ENCODE data around the gene ANKK1. TPM values are rescaled to one million over a fixed set of nuclear protein-coding genes. Genes with fewer than 3 reads are reported as not detected.

Gene ANKK1
- total RNA-seq, 4 donors from 2014 or later = 0.30 to 2.1 (median 1.7) TPM

DNA sequence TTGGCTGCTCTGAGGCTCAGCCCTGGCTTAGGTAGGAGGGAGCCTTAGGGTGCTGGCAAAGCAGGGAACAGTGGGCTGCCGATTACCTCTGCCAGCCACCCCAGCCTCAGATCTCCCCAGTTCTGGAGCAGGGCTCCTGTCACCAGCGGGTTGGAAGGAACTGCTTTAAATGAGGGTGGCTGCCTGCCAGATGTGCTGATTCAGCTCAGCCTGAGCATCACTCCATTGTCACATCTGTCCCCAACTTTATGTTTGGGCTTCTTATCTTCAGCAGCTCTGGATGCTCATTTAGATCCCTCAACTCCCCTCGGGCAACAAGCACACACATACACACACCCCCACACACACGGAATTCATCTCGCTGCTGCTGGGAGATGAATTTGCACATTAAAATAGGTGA, 16.9 kb upstream of the ANKK1 start:
- no peak overlapping the region for H3K4me3 ChIP-seq
- no peaks in the 10 kb centered on the region for H3K9me3 ChIP-seq
- no peaks in the 10 kb centered on the region for H3K4me1 ChIP-seq
- 73 to 75% methylated on average over 5 of the region's 5 CpGs for WGBS, 2 donors
- no peaks in the 10 kb centered on the region for H3K27me3 ChIP-seq
- H3K36me3 ChIP-seq = peaks cover 0 to 58% (median 7%) of the 10 kb centered on the region in 3 donors
- DNase-seq (ENCODE audit: low spot score in 2 of 2) = no peak
- TF ChIP-seq POLR2A (IDR thresholded peaks at IDR 0.05) (no peak), EP300 (IDR thresholded peaks at IDR 0.05) (no peak)
- TF ChIP-seq, protein P1, sequence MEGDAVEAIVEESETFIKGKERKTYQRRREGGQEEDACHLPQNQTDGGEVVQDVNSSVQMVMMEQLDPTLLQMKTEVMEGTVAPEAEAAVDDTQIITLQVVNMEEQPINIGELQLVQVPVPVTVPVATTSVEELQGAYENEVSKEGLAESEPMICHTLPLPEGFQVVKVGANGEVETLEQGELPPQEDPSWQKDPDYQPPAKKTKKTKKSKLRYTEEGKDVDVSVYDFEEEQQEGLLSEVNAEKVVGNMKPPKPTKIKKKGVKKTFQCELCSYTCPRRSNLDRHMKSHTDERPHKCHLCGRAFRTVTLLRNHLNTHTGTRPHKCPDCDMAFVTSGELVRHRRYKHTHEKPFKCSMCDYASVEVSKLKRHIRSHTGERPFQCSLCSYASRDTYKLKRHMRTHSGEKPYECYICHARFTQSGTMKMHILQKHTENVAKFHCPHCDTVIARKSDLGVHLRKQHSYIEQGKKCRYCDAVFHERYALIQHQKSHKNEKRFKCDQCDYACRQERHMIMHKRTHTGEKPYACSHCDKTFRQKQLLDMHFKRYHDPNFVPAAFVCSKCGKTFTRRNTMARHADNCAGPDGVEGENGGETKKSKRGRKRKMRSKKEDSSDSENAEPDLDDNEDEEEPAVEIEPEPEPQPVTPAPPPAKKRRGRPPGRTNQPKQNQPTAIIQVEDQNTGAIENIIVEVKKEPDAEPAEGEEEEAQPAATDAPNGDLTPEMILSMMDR (IDR thresholded peaks at IDR 0.05) = no peak
- no peak overlapping the region for H3K27ac ChIP-seq

DNA sequence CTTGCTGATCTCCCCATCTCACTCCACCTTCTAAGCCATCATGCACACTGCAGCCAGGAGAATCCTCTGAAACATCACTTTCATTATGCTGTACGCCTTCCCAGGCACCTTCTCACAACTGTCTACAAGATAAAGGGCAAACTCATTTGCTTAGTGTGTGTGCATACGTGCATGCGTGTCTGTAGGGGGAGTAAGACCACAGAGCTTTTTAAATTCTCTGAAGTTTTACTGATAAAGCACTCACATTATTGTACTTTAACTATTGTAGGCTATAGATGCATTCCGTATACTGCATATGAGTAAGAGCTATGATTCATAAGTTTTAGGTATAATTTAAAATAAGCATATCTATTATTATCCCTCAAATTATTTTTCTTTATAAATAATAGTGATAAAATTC, 15.3 kb upstream of the ANKK1 start:
- Histone ChIP-seq H3K36me3 (peaks cover 0 to 41% (median 7%) of the 10 kb centered on the region in 3 donors), H3K9me3 (no peaks in the 10 kb centered on the region), H3K27ac (no peak overlapping the region), H3K4me1 (no peaks in the 10 kb centered on the region), H3K4me3 (no peak overlapping the region), H3K27me3 (no peaks in the 10 kb centered on the region)
- TF ChIP-seq, protein P1 (IDR thresholded peaks at IDR 0.05) = no peak
- TF ChIP-seq EP300 (IDR thresholded peaks at IDR 0.05) (no peak), POLR2A (IDR thresholded peaks at IDR 0.05) (no peak)
- no peak for DNase-seq (ENCODE audit: low spot score in 2 of 2)
- 69 to 70% methylated on average over 4 of the region's 4 CpGs for WGBS, 2 donors

DNA sequence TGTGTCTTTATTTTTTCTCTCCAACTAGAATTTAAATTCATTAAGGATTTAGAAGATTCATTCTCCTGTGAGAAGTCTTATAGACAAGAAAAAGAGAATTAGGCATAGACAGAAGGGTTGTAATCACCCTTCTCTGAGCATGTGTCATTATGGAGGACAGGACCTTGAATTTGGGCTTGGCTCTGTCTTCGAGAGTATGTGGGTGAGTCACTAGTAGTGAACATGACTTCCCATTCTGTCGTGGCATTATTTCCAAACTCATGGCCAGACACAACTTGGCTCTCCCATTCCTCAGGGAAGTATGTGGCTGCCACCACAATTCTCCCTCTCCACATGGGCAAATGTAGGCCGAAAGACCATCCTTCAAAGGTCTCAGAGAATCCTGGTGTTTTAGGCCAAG, 14.3 kb upstream of the ANKK1 start:
- no peaks in the 10 kb centered on the region for H3K4me1 ChIP-seq
- TF ChIP-seq EP300 (IDR thresholded peaks at IDR 0.05) (no peak), POLR2A (IDR thresholded peaks at IDR 0.05) (no peak)
- TF ChIP-seq, protein P1 (IDR thresholded peaks at IDR 0.05) = no peak
- 55 to 59% methylated on average over 3 of the region's 3 CpGs for WGBS, 2 donors

DNA sequence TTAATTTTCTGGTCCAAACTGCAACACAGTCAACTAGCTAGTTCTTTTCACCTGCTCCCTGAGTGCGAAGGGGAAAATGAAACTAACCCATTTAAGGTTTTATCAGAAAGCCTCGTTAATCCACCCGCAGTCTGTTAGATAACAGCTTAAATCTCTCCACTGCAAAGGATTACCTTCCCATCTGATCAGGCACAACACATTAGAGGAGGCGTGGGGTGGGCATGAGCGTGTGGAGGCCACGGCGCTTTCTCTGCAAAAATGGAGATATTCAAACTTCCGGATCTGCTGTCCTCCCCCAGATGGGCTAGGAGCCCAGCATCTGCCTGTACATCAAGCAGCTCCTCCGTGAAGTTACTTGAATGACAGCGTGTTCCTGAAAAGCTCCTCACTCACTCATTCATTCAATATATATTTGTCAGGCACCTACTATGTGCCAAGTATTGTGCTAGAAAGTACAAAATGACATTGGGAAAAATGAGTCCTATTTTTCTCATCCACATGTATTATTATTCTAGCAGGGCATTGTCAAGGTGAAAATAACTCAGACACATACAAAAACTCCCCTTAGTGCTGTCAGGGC, 13.5 kb upstream of the ANKK1 start:
- no peaks in the 10 kb centered on the region for H3K9me3 ChIP-seq
- no peak overlapping the region for H3K4me3 ChIP-seq
- DNase-seq (ENCODE audit: low spot score in 2 of 2) = no peak
- no peaks in the 10 kb centered on the region for H3K4me1 ChIP-seq
- no peaks in the 10 kb centered on the region for H3K27me3 ChIP-seq
- WGBS, 2 donors = 85 to 88% methylated on average over 10 of the region's 10 CpGs
- peaks cover 0 to 24% (median 7%) of the 10 kb centered on the region in 3 donors for H3K36me3 ChIP-seq
- no peak for TF ChIP-seq POLR2A (IDR thresholded peaks at IDR 0.05)
- TF ChIP-seq, protein P1 (IDR thresholded peaks at IDR 0.05) = no peak
- TF ChIP-seq EP300 (IDR thresholded peaks at IDR 0.05) = no peak
- H3K27ac ChIP-seq = no peak overlapping the region

More for the DNA sequence above, 14.3 kb upstream of the ANKK1 start:
- H3K9me3 ChIP-seq = no peaks in the 10 kb centered on the region
- no peak overlapping the region for H3K4me3 ChIP-seq
- H3K27me3 ChIP-seq = no peaks in the 10 kb centered on the region
- H3K27ac ChIP-seq = no peak overlapping the region
- peaks cover 0 to 31% (median 7%) of the 10 kb centered on the region in 3 donors for H3K36me3 ChIP-seq
- DNase-seq (ENCODE audit: low spot score in 2 of 2) = no peak

DNA sequence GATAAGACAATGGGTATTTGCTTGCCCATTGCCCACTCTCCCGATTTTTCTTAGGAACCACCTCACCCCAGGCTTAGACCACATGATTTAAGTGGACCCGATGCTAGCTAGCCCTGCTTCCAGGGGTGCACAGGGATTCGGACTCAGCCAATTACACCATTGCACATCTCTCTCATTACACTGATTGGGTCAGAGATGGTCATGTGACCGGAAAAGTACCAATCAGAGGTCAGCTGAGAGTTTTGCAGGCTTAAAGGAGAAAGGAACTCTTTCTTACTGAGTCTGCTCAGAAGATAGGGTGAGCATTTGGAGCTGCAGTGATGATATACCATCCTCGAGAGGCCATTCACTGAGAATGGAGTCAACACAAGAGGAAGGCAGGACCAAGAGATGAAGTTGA, 12.2 kb upstream of the ANKK1 start:
- no peak for DNase-seq (ENCODE audit: low spot score in 2 of 2)
- Histone ChIP-seq H3K27me3 (no peaks in the 10 kb centered on the region), H3K36me3 (peaks cover 0 to 17% (median under 1%) of the 10 kb centered on the region in 3 donors), H3K4me3 (no peak overlapping the region), H3K27ac (no peak overlapping the region), H3K9me3 (no peaks in the 10 kb centered on the region), H3K4me1 (no peaks in the 10 kb centered on the region)
- TF ChIP-seq, protein P1 (IDR thresholded peaks at IDR 0.05) = no peak
- 89 to 90% methylated on average over 5 of the region's 5 CpGs for WGBS, 2 donors
